ENCODE measurements around the gene SUCO.

Gene SUCO

DNA sequence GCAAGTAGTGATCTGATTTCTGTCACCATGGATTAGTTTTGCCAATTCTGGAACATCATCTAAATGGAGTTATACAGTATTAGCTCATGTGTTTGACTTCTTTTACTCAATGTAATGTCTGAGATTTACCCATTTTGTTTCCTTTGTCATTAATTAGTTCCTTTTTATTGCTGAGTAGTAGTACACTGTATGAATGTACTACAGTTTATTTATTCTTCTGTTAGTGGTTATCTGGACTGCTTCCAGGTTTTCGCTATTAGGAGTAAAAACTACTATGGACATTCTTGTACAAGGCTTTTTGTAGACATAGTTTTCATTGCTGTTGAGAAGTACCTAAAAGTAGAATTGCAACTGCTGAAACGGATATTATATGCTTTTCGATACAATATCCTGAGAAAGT is 14.1 kb downstream of the SUCO start:
- Histone ChIP-seq H3K4me1 (ENCODE audit: control insufficient read depth, insufficient read depth, low read length) (no peaks in the 10 kb centered on the region), H3K27ac (ENCODE audit: low read depth, low read length) (no peak overlapping the region), H3K27me3 (ENCODE audit: control insufficient read depth, insufficient read depth, low read length) (no peaks in the 10 kb centered on the region), H3K36me3 (ENCODE audit: control insufficient read depth, insufficient read depth, low read length) (no peaks in the 10 kb centered on the region), H3K4me3 (ENCODE audit: low read length) (no peak overlapping the region), H3K9ac (ENCODE audit: low read length) (no peak overlapping the region)

DNA sequence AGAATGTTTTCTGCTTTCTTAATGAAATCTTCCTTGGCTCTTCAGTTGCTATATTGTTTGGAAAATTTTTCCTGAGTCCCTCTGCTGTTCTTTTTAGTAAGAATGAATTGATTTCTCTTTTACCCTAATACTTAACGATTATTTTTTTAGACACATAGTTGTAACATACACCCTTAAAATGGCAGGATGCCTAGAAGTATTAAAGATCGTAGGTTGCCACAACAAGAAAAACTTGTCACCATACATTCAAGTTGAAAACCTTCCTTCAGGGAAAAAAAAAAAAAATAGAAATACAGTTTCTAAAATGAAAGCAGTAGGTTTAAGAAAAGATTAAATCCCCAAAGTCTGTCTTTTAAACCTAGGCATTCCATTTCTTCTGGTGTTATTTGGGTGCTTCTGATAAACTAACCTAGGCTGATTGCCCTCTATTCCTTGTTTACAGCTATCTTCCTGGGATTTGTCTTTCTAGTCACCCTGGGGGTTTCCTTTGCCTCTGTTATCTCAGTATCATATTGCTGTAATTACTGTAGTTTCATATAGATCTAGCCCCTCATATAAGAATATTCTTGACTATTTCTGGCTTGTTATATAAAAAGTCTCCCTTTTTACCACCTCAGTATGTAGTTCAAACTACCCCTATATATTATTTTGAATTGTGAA is 16.8 kb downstream of the SUCO start:
- no peaks in the 10 kb centered on the region for H3K36me3 ChIP-seq (ENCODE audit: control insufficient read depth, insufficient read depth, low read length)
- H3K4me1 ChIP-seq (ENCODE audit: control insufficient read depth, insufficient read depth, low read length): no peaks in the 10 kb centered on the region
- H3K4me3 ChIP-seq (ENCODE audit: low read length): peak overlapping the region; percentile 21
- H3K9ac ChIP-seq (ENCODE audit: low read length): no peak overlapping the region
- H3K27ac ChIP-seq (ENCODE audit: low read depth, low read length): no peak overlapping the region
- H3K27me3 ChIP-seq (ENCODE audit: control insufficient read depth, insufficient read depth, low read length): no peaks in the 10 kb centered on the region

DNA sequence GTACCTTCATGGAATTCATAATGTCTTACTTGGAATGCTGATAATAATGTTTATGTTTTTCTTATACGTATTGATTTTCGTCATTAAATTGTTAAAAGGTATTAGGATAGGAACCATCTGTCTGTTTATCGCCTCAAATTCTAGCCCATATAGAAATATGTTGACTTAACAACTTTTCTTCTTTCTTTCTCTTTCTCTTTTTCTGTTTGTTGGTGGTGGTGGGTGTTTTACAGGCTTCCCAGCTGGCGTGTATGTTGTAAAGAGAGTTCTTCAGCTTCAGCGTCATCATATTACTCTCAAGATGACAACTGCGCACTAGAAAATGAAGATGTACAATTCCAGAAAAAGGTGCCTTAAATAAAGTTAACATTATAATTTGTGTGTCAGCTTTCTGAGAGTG is 18.3 kb downstream of the SUCO start:
- H3K27me3 ChIP-seq (ENCODE audit: control insufficient read depth, insufficient read depth, low read length): no peaks in the 10 kb centered on the region
- no peak overlapping the region for H3K9ac ChIP-seq (ENCODE audit: low read length)
- no peaks in the 10 kb centered on the region for H3K36me3 ChIP-seq (ENCODE audit: control insufficient read depth, insufficient read depth, low read length)
- H3K4me3 ChIP-seq (ENCODE audit: low read length): no peak overlapping the region
- H3K27ac ChIP-seq (ENCODE audit: low read depth, low read length): no peak overlapping the region
- no peaks in the 10 kb centered on the region for H3K4me1 ChIP-seq (ENCODE audit: control insufficient read depth, insufficient read depth, low read length)

DNA sequence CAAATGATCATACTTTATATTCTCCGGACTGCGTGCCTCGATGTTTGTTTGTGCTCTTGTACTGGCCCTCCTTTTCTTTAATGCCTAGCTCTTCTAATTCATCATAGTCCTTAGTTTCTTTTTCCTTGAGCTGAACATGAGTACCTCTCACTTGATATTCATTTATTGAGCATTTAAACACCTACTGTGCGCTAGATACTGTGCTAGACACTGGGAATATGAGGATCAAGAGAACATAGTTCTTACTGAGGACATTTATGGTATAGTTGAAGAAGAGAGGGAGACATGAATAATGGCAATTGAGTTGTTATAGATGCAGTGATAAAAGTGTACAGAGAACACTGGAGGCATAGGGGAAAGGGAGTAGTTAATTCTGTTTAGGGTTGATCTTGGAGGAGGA is 22.0 kb downstream of the SUCO start:
- no peaks in the 10 kb centered on the region for H3K27me3 ChIP-seq (ENCODE audit: control insufficient read depth, insufficient read depth, low read length)
- no peak overlapping the region for H3K4me3 ChIP-seq (ENCODE audit: low read length)
- no peak overlapping the region for H3K27ac ChIP-seq (ENCODE audit: low read depth, low read length)
- no peaks in the 10 kb centered on the region for H3K4me1 ChIP-seq (ENCODE audit: control insufficient read depth, insufficient read depth, low read length)
- H3K36me3 ChIP-seq (ENCODE audit: control insufficient read depth, insufficient read depth, low read length): peaks cover 5% of the 10 kb centered on the region
- H3K9ac ChIP-seq (ENCODE audit: low read length): no peak overlapping the region

DNA sequence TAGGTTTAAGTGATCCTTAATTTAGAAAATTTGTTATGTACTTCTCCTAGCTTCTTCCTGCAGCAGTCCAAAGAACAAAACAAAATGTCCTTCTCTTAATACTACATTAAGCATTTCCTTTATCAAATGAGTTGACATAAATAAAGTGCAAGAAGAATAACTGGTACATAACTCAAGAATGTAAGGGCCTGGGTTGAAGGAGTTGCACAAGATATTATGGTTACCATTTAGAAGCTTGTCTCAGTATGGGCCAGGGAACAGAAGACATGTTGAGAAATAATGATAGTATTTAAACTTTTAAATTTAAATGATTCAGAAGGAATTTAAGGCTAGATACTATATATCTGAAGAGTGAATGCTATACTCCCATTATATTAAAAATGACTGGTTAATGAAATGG is 23.5 kb downstream of the SUCO start:
- H3K36me3 ChIP-seq (ENCODE audit: control insufficient read depth, insufficient read depth, low read length): peaks cover 5% of the 10 kb centered on the region
- no peak overlapping the region for H3K9ac ChIP-seq (ENCODE audit: low read length)
- H3K27me3 ChIP-seq (ENCODE audit: control insufficient read depth, insufficient read depth, low read length): no peaks in the 10 kb centered on the region
- no peak overlapping the region for H3K4me3 ChIP-seq (ENCODE audit: low read length)
- H3K4me1 ChIP-seq (ENCODE audit: control insufficient read depth, insufficient read depth, low read length): no peaks in the 10 kb centered on the region
- H3K27ac ChIP-seq (ENCODE audit: low read depth, low read length): no peak overlapping the region

DNA sequence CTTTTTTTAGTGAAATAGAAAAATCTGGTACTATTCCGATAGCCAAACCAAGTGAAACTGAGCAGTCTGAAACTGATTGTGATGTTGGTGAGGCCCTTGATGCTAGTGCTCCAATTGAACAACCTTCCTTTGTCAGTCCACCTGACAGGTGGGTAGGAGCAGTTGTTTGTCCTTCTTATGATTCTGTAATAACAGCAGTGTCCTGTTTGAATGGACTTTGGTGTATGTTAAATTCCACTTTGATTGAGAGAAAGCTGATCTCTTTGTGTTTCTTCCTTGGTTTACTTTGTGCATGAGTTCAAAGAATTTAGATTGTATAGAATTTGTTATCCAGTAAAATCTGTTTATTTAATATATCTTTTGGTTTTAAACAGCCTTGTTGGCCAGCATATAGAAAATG is 24.3 kb downstream of the SUCO start:
- no peaks in the 10 kb centered on the region for H3K4me1 ChIP-seq (ENCODE audit: control insufficient read depth, insufficient read depth, low read length)
- H3K4me3 ChIP-seq (ENCODE audit: low read length): no peak overlapping the region
- no peak overlapping the region for H3K9ac ChIP-seq (ENCODE audit: low read length)
- H3K27me3 ChIP-seq (ENCODE audit: control insufficient read depth, insufficient read depth, low read length): no peaks in the 10 kb centered on the region
- H3K27ac ChIP-seq (ENCODE audit: low read depth, low read length): no peak overlapping the region
- H3K36me3 ChIP-seq (ENCODE audit: control insufficient read depth, insufficient read depth, low read length): peaks cover 5% of the 10 kb centered on the region

DNA sequence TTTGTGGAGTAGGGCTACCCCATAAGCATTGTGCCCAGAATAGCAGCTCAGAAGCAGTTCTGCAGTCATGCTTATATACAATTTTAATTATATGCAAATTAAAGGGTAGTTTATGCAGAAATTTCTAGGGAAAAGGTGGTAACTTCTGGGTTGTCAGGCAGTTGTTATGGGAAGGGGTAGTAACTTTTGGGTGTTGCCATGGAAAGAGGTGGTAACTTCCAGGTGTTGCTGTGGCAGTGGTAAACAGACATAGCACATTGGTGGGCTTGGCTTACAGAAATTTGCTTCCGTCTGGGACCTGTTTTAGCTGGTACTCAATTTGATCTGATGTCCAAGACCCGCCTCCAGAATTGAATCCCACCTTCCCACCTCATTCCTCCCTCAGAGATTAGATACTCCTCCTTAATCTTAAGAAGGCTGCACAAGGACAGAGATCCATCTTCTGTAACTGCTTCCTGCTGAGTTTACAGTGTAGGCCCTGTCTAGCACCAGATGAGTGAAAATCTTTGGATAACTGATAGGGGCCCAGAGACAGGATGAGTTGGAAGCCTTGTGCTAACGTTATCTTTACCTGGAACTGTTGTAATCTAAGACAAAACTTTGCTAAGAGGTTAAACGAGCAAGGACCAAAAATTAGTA is 26.7 kb downstream of the SUCO start:
- H3K4me3 ChIP-seq (ENCODE audit: low read length): no peak overlapping the region
- no peak overlapping the region for H3K9ac ChIP-seq (ENCODE audit: low read length)
- H3K36me3 ChIP-seq (ENCODE audit: control insufficient read depth, insufficient read depth, low read length): peaks cover 7% of the 10 kb centered on the region
- no peaks in the 10 kb centered on the region for H3K27me3 ChIP-seq (ENCODE audit: control insufficient read depth, insufficient read depth, low read length)
- no peaks in the 10 kb centered on the region for H3K4me1 ChIP-seq (ENCODE audit: control insufficient read depth, insufficient read depth, low read length)
- H3K27ac ChIP-seq (ENCODE audit: low read depth, low read length): no peak overlapping the region

DNA sequence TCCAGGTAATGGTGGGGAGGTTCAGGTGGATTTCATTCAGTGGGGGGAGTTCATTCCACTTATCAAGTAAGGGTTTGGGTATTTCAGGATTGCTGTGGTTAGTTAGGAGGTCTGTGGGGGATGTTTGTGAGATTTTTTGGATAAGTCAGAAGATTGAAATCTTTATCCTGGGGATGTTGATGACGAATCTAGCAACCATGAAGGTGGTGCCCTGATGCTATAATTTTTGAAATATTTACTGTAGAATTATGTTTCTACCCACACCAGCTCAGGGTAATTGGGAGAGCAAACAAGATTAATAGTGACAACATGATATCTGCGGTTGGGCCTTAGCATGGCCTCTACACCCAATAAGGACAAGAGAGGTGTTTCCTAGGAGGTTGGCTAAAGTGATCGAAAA is 28.3 kb downstream of the SUCO start:
- Histone ChIP-seq H3K4me1 (ENCODE audit: control insufficient read depth, insufficient read depth, low read length) (no peaks in the 10 kb centered on the region), H3K4me3 (ENCODE audit: low read length) (no peak overlapping the region), H3K27ac (ENCODE audit: low read depth, low read length) (no peak overlapping the region), H3K36me3 (ENCODE audit: control insufficient read depth, insufficient read depth, low read length) (peaks cover 14% of the 10 kb centered on the region), H3K27me3 (ENCODE audit: control insufficient read depth, insufficient read depth, low read length) (no peaks in the 10 kb centered on the region), H3K9ac (ENCODE audit: low read length) (no peak overlapping the region)

DNA sequence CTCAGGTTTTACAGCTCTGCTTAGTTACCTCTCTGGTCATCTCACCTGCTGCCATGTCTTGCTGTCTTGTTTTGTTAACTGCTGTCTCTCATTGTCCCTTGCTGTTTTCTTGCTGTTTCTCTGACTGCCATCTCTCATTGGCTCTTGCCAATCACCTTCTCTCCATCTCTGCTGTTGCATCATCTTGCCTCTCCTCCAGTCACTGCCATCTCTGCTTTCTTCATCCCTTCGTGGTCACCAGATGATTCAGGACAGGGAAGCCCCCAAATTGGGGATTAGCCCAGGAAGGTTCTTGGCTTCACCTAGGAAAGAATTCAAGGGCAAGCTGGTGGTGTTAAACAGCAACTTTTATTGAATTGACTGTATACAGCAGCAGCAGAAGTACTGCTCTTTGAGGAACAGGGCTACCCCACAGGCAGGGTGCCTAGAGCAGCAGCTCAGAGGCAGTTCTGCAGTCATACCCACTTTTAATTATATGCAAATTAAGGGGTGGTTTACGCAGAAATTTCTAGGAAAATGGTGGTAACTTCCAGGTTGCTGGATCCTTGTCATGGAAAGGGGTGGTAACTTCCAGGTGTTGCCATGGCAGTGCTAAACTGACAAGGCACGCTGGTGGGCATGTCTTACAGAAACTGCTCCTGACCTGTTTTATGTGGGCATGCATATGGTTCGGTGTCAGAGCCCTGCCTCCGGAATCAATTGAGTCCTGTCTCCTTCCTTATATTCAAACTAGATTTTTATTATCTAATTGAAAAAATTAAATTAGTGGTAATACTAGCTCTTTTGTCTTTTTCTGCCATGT is 33.4 kb downstream of the SUCO start:
- H3K4me1 ChIP-seq (ENCODE audit: control insufficient read depth, insufficient read depth, low read length): no peaks in the 10 kb centered on the region
- H3K27ac ChIP-seq (ENCODE audit: low read depth, low read length): no peak overlapping the region
- no peak overlapping the region for H3K4me3 ChIP-seq (ENCODE audit: low read length)
- H3K27me3 ChIP-seq (ENCODE audit: control insufficient read depth, insufficient read depth, low read length): no peaks in the 10 kb centered on the region
- peaks cover 14% of the 10 kb centered on the region for H3K36me3 ChIP-seq (ENCODE audit: control insufficient read depth, insufficient read depth, low read length)
- no peak overlapping the region for H3K9ac ChIP-seq (ENCODE audit: low read length)

DNA sequence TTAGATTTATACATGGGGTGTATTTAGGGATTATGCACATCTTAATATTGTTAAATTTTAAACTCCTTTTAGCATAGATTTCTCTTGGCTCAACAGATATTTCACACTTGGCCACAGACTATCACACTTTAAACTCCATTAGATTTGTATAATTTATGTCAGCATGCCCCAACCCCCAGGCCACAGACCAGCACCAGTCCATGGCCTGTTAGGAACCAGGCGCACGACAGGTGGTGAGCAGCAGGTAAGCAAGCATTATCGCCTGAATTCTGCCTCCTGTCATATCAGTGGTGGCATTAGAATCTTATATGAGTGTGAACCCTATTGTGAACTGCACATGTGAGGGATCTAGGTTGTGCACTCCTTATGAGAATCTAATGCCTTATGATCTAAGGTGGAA is 34.8 kb downstream of the SUCO start:
- no peak overlapping the region for H3K9ac ChIP-seq (ENCODE audit: low read length)
- peaks cover 14% of the 10 kb centered on the region for H3K36me3 ChIP-seq (ENCODE audit: control insufficient read depth, insufficient read depth, low read length)
- no peaks in the 10 kb centered on the region for H3K27me3 ChIP-seq (ENCODE audit: control insufficient read depth, insufficient read depth, low read length)
- no peak overlapping the region for H3K27ac ChIP-seq (ENCODE audit: low read depth, low read length)
- H3K4me1 ChIP-seq (ENCODE audit: control insufficient read depth, insufficient read depth, low read length): no peaks in the 10 kb centered on the region
- H3K4me3 ChIP-seq (ENCODE audit: low read length): no peak overlapping the region

DNA sequence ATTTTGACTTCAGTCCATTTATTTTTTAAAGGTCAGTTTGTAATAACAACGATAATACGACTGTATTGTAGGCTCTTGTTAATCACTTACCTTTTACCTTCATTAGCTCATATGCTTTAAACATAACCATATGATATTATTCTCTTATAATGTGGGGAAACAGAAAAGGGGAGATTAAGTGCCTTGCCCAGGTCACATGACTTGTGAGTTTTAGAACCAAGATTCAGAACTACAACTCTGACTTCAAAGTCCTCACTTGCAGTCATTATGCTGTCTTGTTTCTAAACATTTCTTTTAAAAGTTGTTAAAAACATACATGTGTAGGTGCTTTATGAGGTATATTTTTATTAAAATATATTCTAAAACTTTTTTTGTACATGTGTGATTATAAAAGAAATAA is 41.1 kb downstream of the SUCO start:
- Histone ChIP-seq H3K27ac (ENCODE audit: low read depth, low read length) (no peak overlapping the region), H3K4me3 (ENCODE audit: low read length) (no peak overlapping the region), H3K4me1 (ENCODE audit: control insufficient read depth, insufficient read depth, low read length) (no peaks in the 10 kb centered on the region), H3K36me3 (ENCODE audit: control insufficient read depth, insufficient read depth, low read length) (peaks cover 7% of the 10 kb centered on the region), H3K9ac (ENCODE audit: low read length) (no peak overlapping the region), H3K27me3 (ENCODE audit: control insufficient read depth, insufficient read depth, low read length) (no peaks in the 10 kb centered on the region)

DNA sequence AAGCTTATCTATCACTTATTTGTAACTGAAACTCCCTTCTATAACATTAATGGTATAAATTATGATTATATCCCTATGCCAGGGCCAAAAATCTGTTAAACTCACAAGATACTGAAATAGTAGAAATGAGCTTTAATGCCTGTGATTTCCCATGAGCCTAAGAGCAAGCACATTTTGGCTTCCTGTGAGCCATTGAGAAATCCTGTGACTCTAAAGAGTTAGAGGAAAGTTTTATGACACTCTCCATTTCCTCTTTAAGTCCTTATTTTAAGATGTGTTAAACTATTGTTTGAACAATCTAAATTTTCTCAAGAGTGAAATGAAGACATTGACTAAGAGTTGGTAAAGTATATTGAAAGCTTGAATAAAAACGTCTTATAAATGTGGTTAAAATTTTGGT is 45.6 kb downstream of the SUCO start:
- no peaks in the 10 kb centered on the region for H3K27me3 ChIP-seq (ENCODE audit: control insufficient read depth, insufficient read depth, low read length)
- H3K27ac ChIP-seq (ENCODE audit: low read depth, low read length): no peak overlapping the region
- H3K9ac ChIP-seq (ENCODE audit: low read length): no peak overlapping the region
- H3K4me1 ChIP-seq (ENCODE audit: control insufficient read depth, insufficient read depth, low read length): peaks cover 3% of the 10 kb centered on the region
- no peak overlapping the region for H3K4me3 ChIP-seq (ENCODE audit: low read length)
- peaks cover 2% of the 10 kb centered on the region for H3K36me3 ChIP-seq (ENCODE audit: control insufficient read depth, insufficient read depth, low read length)
